GM21723 (cell line): ENCODE measurements around the gene CDC42BPG.
"Not testable (repeated sequence)": the region's sequence is repeated elsewhere in the genome, so short reads cannot be mapped to it uniquely, and the experiment has no call there.

Experiments used
- ATAC-seq: cut with Tn5 transposase; IDR thresholded peaks from one replicate; pipeline ENCODE4 v1.9.1; 2021; ENCODE audit warnings: mild to moderate bottlenecking, moderate library complexity; ENCODE audit not compliant: unreplicated experiment

The CDC42BPG gene

GRCh38 chr11:64852804-64853509 lies 8.5 kb upstream of the CDC42BPG start:
- ATAC-seq = no peak

- ATAC-seq = peak; percentile 13
These were observed 7.4 kb upstream of the CDC42BPG start for GRCh38 chr11:64851831-64852351.

DNA sequence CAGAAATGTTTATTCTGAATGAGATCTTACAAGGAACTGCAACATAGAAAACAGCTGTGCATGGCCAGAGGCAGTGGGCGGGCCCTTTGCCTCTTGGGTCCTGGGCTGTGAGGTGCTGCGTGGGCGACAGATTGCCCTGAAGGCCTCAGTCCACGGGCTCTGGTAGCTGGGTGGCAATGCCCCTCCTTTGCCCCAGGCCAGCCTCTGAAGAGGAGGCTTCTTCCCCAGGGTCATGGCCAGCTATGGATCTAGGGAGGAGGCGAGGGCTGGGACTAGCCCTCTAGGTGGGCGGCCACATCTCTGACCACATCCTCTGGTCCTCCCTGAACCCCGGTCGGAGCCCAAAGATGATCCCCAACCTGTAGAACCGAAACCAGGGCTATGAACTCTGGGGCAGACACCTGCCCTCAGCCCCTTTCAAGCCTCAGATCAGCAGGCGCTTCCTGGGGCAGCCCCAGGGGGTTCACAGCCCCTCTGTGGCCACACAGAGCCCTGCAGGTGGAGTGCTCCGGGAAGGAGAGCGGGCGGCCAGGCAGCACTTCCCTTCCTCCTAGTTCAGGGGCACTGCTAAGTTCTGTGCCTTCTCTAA lies 6.6 kb upstream of the CDC42BPG start:
- peak; percentile 65 for ATAC-seq

GRCh38 chr11:64849598-64850356 lies 5.3 kb upstream of the CDC42BPG start:
- ATAC-seq = no peak

DNA sequence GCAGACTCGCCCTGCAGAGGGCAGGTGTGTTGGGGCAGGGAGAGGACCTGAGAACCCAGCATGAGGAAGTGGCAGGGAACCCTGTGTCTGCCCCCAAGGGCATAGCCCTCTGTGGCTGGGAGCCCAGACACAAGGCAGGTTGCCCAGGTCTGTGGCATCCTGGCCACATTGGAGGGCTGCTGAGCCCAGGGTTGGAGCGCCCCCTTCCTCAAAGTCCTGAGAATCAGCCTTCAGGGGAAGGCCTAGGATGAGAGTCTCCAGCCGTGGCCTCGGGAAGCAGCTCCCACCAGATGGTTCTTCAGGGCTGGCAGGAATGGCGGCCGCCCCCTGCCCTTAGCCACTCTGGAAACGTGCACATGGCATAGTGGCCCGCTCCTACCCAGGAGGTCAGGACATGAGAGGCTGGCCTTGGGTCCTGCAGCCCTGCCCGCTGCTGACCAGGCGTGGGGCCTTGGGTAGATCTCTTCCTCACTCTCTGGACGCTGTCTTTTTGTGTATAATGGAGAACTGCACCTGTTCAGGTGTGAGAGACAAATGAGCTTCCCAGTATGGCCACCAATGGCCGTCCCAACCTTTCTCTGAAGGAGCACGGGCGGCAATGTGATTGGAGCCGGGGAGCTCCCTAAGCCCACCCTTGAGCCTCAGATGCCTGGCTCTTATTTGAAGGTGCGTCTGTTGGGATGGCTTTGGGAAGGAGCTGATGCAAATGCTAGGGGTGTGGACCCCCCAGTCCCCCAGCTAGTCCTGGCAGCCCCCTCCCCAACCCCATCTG lies 4.6 kb upstream of the CDC42BPG start:
- ATAC-seq = no peak

- ATAC-seq = no peak
These were observed 3.9 kb upstream of the CDC42BPG start for GRCh38 chr11:64848214-64848825.

DNA sequence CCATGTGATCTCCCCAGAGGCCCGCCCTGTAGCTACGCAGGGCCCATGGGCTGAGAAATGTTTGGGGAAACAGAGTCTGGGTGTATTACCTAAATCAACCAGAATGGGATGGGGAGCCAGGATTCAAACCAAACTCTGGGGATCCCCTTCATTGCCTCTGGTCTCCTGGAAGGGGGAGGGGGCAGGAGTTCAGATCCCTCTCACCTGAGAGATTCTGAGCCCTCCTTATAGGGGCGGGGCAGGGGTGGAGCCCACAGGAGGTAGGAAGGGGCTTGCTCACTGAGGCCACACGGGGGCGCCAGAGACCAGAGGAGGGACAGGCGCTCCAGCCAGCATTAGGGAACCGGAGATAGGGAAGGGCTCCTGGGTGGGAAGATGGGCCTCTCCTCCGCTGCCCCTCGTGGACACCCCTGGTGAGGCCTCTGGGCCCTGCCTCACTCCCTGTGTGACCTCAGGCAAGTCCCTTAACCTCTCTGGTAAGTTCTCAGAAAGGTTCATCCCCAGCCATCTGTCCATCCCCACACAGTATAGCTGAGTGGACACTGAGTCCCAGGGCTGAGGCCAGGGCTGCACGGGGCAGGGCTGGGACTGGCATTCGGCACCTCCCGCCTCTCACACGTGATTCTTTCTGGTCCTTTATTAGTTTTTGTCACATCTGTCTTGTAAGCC lies 2.7 kb upstream of the CDC42BPG start:
- ATAC-seq = no peak

DNA sequence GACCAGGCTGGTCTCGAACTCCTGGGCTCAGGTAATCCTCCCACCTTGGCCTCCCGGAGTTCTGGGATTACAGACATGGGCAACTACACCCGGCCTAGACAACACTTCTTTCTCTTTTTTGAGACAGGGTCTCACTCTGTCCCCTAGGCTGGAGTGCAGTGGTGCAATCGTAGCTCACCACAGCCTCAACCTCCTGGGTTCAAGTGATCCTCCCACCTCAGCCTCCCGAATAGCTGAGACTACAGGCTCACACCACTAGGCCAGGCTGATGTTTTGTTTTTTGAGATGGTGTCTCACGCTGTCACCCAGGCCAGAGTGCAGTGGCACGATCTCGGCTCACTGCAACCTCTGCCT lies 1.3 kb upstream of the CDC42BPG start:
- not testable (repeated sequence) for ATAC-seq

- ATAC-seq = no peak
These were observed 799 bp upstream of the CDC42BPG start for GRCh38 chr11:64845129-64845775.

GRCh38 chr11:64843686-64844329 lies 645 bp downstream of the CDC42BPG start:
- ATAC-seq = no peak

DNA sequence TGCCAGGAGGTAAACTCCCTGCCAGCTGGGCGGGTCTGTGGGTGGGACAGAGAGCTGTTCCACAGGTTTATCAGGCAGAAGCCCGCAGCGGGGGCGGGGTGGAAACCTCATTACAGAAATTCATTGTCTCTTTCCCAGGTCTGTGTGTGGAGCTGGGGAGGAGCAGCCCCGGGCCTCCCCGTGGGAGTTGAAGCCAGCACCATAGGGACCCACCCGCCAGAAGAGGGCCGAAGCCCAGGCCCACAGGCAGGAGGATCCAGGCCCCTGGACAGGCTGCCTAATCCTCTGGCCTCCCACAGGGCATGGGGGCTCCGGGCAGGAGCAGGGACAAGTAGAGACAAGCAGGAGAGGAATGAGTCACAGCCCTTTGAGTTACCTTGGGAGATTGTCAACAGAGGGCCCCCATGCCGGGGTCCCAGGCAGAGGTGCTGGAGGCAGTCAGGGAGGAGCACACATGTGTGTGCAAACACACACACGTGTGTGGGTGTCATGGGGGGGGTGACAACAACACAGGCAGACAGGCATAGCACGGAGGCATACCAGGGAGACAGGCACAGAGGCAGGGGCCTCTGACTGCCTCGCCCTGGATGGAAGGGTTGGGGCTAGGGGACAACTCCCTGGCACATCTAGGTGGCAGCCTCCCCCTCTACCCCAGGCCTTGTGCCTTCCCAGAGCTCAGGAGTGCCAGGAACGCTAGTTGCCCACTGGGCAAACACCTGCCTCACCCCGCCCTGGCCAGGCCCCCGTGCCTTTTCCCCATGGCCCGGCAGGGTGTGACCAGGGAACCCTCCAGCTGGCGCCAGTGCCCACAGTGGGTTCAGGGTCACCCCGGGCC lies 1.4 kb downstream of the CDC42BPG start:
- ATAC-seq = no peak

- no peak for ATAC-seq
These were observed 2.1 kb downstream of the CDC42BPG start for GRCh38 chr11:64842366-64842759.

- no peak for ATAC-seq
These were observed 2.7 kb downstream of the CDC42BPG start for GRCh38 chr11:64841592-64842365.

GRCh38 chr11:64839887-64840782 lies 4.3 kb downstream of the CDC42BPG start:
- no peak for ATAC-seq

DNA sequence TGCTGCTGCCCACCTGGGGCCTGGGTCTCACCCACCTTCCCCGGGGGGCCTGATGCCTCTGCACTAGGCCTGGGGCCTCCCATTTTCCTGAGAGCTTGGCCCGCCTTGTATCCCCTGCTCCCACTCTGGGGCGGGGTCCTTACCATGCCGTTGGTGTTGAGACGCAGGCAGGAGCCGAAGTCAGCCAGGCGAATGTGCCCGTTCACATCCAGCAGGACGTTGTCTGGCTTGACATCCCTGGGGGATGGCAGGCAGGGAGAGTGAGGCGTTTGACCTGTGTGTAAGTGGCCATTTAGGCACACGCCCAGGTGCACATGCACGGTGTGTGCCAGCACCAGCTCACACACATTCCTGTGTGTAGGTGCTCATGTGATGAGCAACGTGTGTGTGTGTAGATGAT lies 5.1 kb downstream of the CDC42BPG start:
- no peak for ATAC-seq

- ATAC-seq = no peak
These were observed 5.7 kb downstream of the CDC42BPG start for GRCh38 chr11:64838600-64839334.
